K562 (cell line): Measurements from ENCODE around the gene TFAP2B. TPM values are rescaled to one million over a fixed set of nuclear protein-coding genes. Genes with fewer than 3 reads are reported as not detected.

Experiments used
- ATAC-seq: fragments of 200-7000 bp; cut with Tn5 transposase; 3 replicates; pipeline ENCODE4 v1.9.1; 2020; ENCODE audit warnings: moderate library complexity
- BruUV-seq: library from RNA; stranded (reverse); fragments of 400-500 nt; replicated peaks from 2 replicates; lab custom pipeline; 2021; lab: Mats Ljungman, UMichigan
- CTCF ChIA-PET: fragments of 300-600 bp; formaldehyde crosslinking; extraction: SDS; loops from one replicate; lab custom pipeline; 2021; ENCODE audit warnings: low intra/inter-chr PET ratio; lab: Yijun Ruan, JAX
- POLR2A ChIA-PET: fragments of 300-600, 350-650 bp; sonication (Branson Sonifier 250); formaldehyde crosslinking; extraction: SDS; loops from one replicate; lab custom pipeline; 2021; ENCODE audit warnings: antibody characterized with exemption, inconsistent platforms; lab: Yijun Ruan, JAX
- DNase-seq, 4 experiments: peaks; one replicate each; pipeline versions ENCODE4 v3.0.0 to v3.0.0-alpha.2; 2011 to 2018; ENCODE audit warnings: low spot score in 3 of 4, mixed read lengths in 3 of 4; ENCODE audit errors: extremely low read depth in 1 of 4
- FAIRE-seq: peaks from 2 replicates; lab custom pipeline; 2011; peaks lifted over from hg19 to GRCh38; lab: Jason Lieb, UNC
- H2AFZ ChIP-seq: 2 replicates; pipeline ENCODE4 v1.6.0; 2011; ENCODE audit warnings: low read depth, low read length, control low read depth, inconsistent platforms
- H3K27ac ChIP-seq: fragments of 200-600 bp; 3 replicates; pipeline ENCODE4 v1.8.0; 2011; ENCODE audit warnings: low read depth, mild to moderate bottlenecking, control low read depth, inconsistent platforms, low read length, moderate library complexity, mixed read lengths; ENCODE audit errors: extremely low read depth
- H3K27me3 ChIP-seq, 2 experiments: fragments of 300-600 bp in 1 of 2; 2 replicates in 1 of 2; 3 replicates in 1 of 2; pipeline versions ENCODE4 v1.6.0 to v1.8.0; 2011; ENCODE audit warnings: inconsistent platforms in 2 of 2, low read length in 2 of 2, mild to moderate bottlenecking in 1 of 2, mixed read lengths in 1 of 2, moderate library complexity in 1 of 2; ENCODE audit not compliant: control insufficient read depth in 2 of 2, insufficient read depth in 2 of 2
- H3K36me3 ChIP-seq: fragments of 300-600 bp; 3 replicates; pipeline ENCODE4 v1.8.0; 2011; ENCODE audit warnings: mild to moderate bottlenecking, low read length, inconsistent platforms; ENCODE audit not compliant: control insufficient read depth, insufficient read depth
- H3K4me1 ChIP-seq, 2 experiments: fragments of 200-600 bp in 1 of 2; replicated peaks in 1 of 2; 2 replicates in 1 of 2; 3 replicates in 1 of 2; pipeline versions ENCODE4 v1.5.1 to v1.8.0; 2011; ENCODE audit warnings: inconsistent platforms in 2 of 2, low read length in 2 of 2, mild to moderate bottlenecking in 1 of 2, mixed read lengths in 1 of 2, moderate library complexity in 1 of 2; ENCODE audit not compliant: control insufficient read depth in 2 of 2, insufficient read depth in 2 of 2
- H3K4me2 ChIP-seq: 2 replicates; pipeline ENCODE4 v1.6.1; 2011; ENCODE audit warnings: low read length, control low read depth, inconsistent platforms, mixed read lengths; ENCODE audit not compliant: insufficient read depth
- H3K4me3 ChIP-seq: fragments of 200-600 bp; sonication (generic), shearing (Covaris generic); 2 replicates; pipeline ENCODE4 v1.5.1; 2016; ENCODE audit warnings: control low read depth, inconsistent platforms
- H3K79me2 ChIP-seq: fragments of 200-600 bp; 3 replicates; pipeline ENCODE4 v1.8.0; 2011; ENCODE audit warnings: low read length, inconsistent platforms; ENCODE audit not compliant: control insufficient read depth, insufficient read depth
- H3K9ac ChIP-seq, 2 experiments: 2 replicates each; pipeline versions ENCODE4 v1.6.0 to v1.6.1; 2011; ENCODE audit warnings: low read depth in 2 of 2, low read length in 2 of 2, control low read depth in 1 of 2, inconsistent platforms in 1 of 2, mild to moderate bottlenecking in 1 of 2, mixed read lengths in 1 of 2; ENCODE audit not compliant: insufficient read depth in 1 of 2
- H3K9me1 ChIP-seq: one replicate; pipeline ENCODE4 v1.6.0; 2011; ENCODE audit warnings: inconsistent platforms, mild to moderate bottlenecking, low read length, moderate library complexity; ENCODE audit not compliant: control insufficient read depth, insufficient read depth
- H3K9me3 ChIP-seq: replicated peaks from 2 replicates; pipeline ENCODE4 v1.5.1; 2011; ENCODE audit warnings: low read depth, low read length, inconsistent platforms; ENCODE audit not compliant: control insufficient read depth, insufficient read depth
- H4K20me1 ChIP-seq: replicated peaks from 2 replicates; pipeline ENCODE4 v1.6.1; 2011; ENCODE audit warnings: low read length, inconsistent platforms, mixed read lengths; ENCODE audit not compliant: control insufficient read depth, insufficient read depth
- CBX5 ChIP-seq: IDR thresholded peaks from 2 replicates; pipeline ENCODE4 v1.6.1; 2014; ENCODE audit warnings: low read depth, borderline replicate concordance
- MAFF ChIP-seq: IDR thresholded peaks from 2 replicates; pipeline ENCODE4 v1.6.1; 2012; ENCODE audit warnings: low read length, improper control_type of control experiment
- MEF2D ChIP-seq: conservative IDR thresholded peaks from 2 replicates; pipeline ENCODE4 v1.6.1; 2016; ENCODE audit warnings: low read depth, missing genetic modification characterization, missing compliant biosample characterization
- NELFE ChIP-seq: IDR thresholded peaks from 2 replicates; pipeline ENCODE4 v1.6.1; 2011; ENCODE audit warnings: mild to moderate bottlenecking; ENCODE audit not compliant: insufficient read depth, insufficient read length
- NRF1 ChIP-seq, 2 experiments: fragments of 450-650 bp; IDR thresholded peaks in 1 of 2; conservative IDR thresholded peaks in 1 of 2; 2 replicates each; pipeline ENCODE4 v1.6.1; 2014; ENCODE audit warnings: mild to moderate bottlenecking in 2 of 2
- PRPF4 ChIP-seq: fragments of 200-400 bp; formaldehyde crosslinking; IDR thresholded peaks from one replicate; pipeline ENCODE4 v1.6.1; 2017; ENCODE audit warnings: low read length, low read depth, mild to moderate bottlenecking; ENCODE audit not compliant: insufficient read depth, poor library complexity, severe bottlenecking
- RBM14 ChIP-seq: fragments of 200-400 bp; formaldehyde crosslinking; IDR thresholded peaks from 2 replicates; pipeline ENCODE4 v1.6.1; 2018; ENCODE audit warnings: low read depth, mild to moderate bottlenecking, low read length, moderate library complexity, borderline replicate concordance; ENCODE audit not compliant: insufficient read depth
- SIN3B ChIP-seq: fragments of 450-650 bp; IDR thresholded peaks from 2 replicates; pipeline ENCODE4 v1.6.1; 2017; ENCODE audit warnings: low read depth, mild to moderate bottlenecking, moderate library complexity
- U2AF1 ChIP-seq: fragments of 200-400 bp; formaldehyde crosslinking; optimal IDR thresholded peaks from 2 replicates; pipeline ENCODE3; 2017; ENCODE audit warnings: mild to moderate bottlenecking, low read depth, low read length, moderate library complexity
- ZBED1 ChIP-seq: IDR thresholded peaks from 2 replicates; pipeline ENCODE4 v1.6.1; 2014
- ZNF263 ChIP-seq: sonication (generic); formaldehyde crosslinking; IDR thresholded peaks from 2 replicates; pipeline ENCODE4 v1.8.0; 2022; ENCODE audit warnings: mild to moderate bottlenecking, missing genetic modification reagents, borderline replicate concordance
- ZSCAN32 ChIP-seq: fragments of 450-650 bp; formaldehyde crosslinking; IDR thresholded peaks from 2 replicates; pipeline ENCODE4 v1.4.0; 2020; ENCODE audit warnings: mild to moderate bottlenecking, moderate library complexity
- WGBS: fragments of 100-300 bp; shearing (Covaris generic); methylation state at CpG from one replicate; pipeline ENCODE4 v1.1.6; 2016; ENCODE audit warnings: low coverage, mixed read lengths; ENCODE audit not compliant: insufficient coverage; ENCODE audit errors: missing lambda C conversion rate; 5-methylcytosine and 5-hydroxymethylcytosine counted together
- in situ Hi-C: fragments of 300-500 bp; cut with MboI; formaldehyde crosslinking; loops from 4 replicates; pipeline ENCODE4 v1.15.0; 2018; ENCODE audit warnings: inconsistent platforms, mixed read lengths
- intact Hi-C: fragments of 100-400 bp; cut with micrococcal nuclease; formaldehyde crosslinking; loops from 2 replicates; pipeline ENCODE4 v1.14.2; 2022
- polyA plus RNA-seq, 8 experiments: library from polyadenylated mRNA; depleted of rRNA in 4 of 8; stranded (reverse) in 5 of 8; unstranded in 3 of 8; fragments of >200 nt; fragmentation: Nextera tagmentation in 2 of 8; fragmentation: Illumina TruSeq in 1 of 8; extraction: Ambion mirVana in 2 of 8; extraction: Trizol in 1 of 8; gene quantifications; 2 replicates each; pipeline versions ENCODE4 v1.2.1 to v1.2.3, GENCODE V29; 2011 to 2014; ENCODE audit warnings: inconsistent platforms in 1 of 8, missing spikeins in 1 of 8
- total RNA-seq, 7 experiments: library from RNA; depleted of rRNA in 6 of 7; stranded (reverse); fragments of >200 nt in 6 of 7; fragmentation: Illumina TruSeq in 2 of 7; extraction: Trizol in 2 of 7; gene quantifications; 2 replicates each; pipeline versions ENCODE4 v1.2.1 to v1.2.3, GENCODE V29; 2011 to 2021; ENCODE audit warnings: low replicate concordance in 1 of 7
- TF ChIP-seq, protein P1 (sequence below): fragments of 450-650 bp; formaldehyde crosslinking; IDR thresholded peaks from 2 replicates; pipeline ENCODE4 v1.4.0; 2020; ENCODE audit warnings: mild to moderate bottlenecking, moderate library complexity
- TF ChIP-seq, protein P2 (sequence below), 2 experiments: fragments of 450-650 bp; IDR thresholded peaks; 2 replicates each; pipeline ENCODE4 v1.6.1; 2016; ENCODE audit warnings: mild to moderate bottlenecking in 2 of 2, borderline replicate concordance in 1 of 2, low read depth in 1 of 2, moderate library complexity in 1 of 2

Gene TFAP2B
- total and polyA plus RNA-seq, 9 of the 15 experiments (the other 6 are each of a cell fraction or from before 2014, with no cell fraction given), result not detected

- POLR2A ChIA-PET, result no interaction called here
- no peaks in the 10 kb centered on the region for H3K36me3 ChIP-seq
- no peak overlapping the region for H3K4me3 ChIP-seq
- no peak overlapping the region for H3K27ac ChIP-seq
- CTCF ChIA-PET, result no interaction called here
- BruUV-seq, result no TSS peak
- H3K27me3 ChIP-seq, result no peaks in the 10 kb centered on the region
- 0 out of 2 replicates have a peak, but pooled peaks cover 3% of the 10 kb centered on the region for H3K9me3 ChIP-seq
- ATAC-seq (no peak), DNase-seq (no peak), FAIRE-seq (no peak)
- in situ Hi-C loops, result no loop called here
- no peak overlapping the region for H3K4me2 ChIP-seq
- peaks cover 0 to 4% of the 10 kb centered on the region in 2 experiments; a peak in 1 of 5 replicates for H3K4me1 ChIP-seq
- 19% methylated on average over 6 of the region's 6 CpGs for WGBS
- H3K9me1 ChIP-seq, result no peaks in the 10 kb centered on the region
- H4K20me1 ChIP-seq, result no peaks in the 10 kb centered on the region
- H2AFZ ChIP-seq, result peak overlapping the region; percentile 74
- no peaks in the 10 kb centered on the region for H3K79me2 ChIP-seq
- H3K9ac ChIP-seq, result no peak overlapping the region
- intact Hi-C loops, result no loop called here
- TF ChIP-seq NRF1 (conservative IDR thresholded peaks at IDR 0.05 in 1 of 2, IDR thresholded peaks at IDR 0.05 in 1 of 2), result no peak
- no peak for TF ChIP-seq CBX5
- no peak for TF ChIP-seq SIN3B
- no peak for TF ChIP-seq MEF2D (tag)
- no peak for TF ChIP-seq RBM14
- no peak for TF ChIP-seq NELFE
- TF ChIP-seq U2AF1, result no peak
- no peak for TF ChIP-seq ZSCAN32 (CRISPR knock-in tag)
- TF ChIP-seq ZBED1, result no peak
- TF ChIP-seq, protein P1, sequence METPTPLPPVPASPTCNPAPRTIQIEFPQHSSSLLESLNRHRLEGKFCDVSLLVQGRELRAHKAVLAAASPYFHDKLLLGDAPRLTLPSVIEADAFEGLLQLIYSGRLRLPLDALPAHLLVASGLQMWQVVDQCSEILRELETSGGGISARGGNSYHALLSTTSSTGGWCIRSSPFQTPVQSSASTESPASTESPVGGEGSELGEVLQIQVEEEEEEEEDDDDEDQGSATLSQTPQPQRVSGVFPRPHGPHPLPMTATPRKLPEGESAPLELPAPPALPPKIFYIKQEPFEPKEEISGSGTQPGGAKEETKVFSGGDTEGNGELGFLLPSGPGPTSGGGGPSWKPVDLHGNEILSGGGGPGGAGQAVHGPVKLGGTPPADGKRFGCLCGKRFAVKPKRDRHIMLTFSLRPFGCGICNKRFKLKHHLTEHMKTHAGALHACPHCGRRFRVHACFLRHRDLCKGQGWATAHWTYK (CRISPR knock-in tag), result no peak
- TF ChIP-seq PRPF4, result no peak
- TF ChIP-seq, protein P2, sequence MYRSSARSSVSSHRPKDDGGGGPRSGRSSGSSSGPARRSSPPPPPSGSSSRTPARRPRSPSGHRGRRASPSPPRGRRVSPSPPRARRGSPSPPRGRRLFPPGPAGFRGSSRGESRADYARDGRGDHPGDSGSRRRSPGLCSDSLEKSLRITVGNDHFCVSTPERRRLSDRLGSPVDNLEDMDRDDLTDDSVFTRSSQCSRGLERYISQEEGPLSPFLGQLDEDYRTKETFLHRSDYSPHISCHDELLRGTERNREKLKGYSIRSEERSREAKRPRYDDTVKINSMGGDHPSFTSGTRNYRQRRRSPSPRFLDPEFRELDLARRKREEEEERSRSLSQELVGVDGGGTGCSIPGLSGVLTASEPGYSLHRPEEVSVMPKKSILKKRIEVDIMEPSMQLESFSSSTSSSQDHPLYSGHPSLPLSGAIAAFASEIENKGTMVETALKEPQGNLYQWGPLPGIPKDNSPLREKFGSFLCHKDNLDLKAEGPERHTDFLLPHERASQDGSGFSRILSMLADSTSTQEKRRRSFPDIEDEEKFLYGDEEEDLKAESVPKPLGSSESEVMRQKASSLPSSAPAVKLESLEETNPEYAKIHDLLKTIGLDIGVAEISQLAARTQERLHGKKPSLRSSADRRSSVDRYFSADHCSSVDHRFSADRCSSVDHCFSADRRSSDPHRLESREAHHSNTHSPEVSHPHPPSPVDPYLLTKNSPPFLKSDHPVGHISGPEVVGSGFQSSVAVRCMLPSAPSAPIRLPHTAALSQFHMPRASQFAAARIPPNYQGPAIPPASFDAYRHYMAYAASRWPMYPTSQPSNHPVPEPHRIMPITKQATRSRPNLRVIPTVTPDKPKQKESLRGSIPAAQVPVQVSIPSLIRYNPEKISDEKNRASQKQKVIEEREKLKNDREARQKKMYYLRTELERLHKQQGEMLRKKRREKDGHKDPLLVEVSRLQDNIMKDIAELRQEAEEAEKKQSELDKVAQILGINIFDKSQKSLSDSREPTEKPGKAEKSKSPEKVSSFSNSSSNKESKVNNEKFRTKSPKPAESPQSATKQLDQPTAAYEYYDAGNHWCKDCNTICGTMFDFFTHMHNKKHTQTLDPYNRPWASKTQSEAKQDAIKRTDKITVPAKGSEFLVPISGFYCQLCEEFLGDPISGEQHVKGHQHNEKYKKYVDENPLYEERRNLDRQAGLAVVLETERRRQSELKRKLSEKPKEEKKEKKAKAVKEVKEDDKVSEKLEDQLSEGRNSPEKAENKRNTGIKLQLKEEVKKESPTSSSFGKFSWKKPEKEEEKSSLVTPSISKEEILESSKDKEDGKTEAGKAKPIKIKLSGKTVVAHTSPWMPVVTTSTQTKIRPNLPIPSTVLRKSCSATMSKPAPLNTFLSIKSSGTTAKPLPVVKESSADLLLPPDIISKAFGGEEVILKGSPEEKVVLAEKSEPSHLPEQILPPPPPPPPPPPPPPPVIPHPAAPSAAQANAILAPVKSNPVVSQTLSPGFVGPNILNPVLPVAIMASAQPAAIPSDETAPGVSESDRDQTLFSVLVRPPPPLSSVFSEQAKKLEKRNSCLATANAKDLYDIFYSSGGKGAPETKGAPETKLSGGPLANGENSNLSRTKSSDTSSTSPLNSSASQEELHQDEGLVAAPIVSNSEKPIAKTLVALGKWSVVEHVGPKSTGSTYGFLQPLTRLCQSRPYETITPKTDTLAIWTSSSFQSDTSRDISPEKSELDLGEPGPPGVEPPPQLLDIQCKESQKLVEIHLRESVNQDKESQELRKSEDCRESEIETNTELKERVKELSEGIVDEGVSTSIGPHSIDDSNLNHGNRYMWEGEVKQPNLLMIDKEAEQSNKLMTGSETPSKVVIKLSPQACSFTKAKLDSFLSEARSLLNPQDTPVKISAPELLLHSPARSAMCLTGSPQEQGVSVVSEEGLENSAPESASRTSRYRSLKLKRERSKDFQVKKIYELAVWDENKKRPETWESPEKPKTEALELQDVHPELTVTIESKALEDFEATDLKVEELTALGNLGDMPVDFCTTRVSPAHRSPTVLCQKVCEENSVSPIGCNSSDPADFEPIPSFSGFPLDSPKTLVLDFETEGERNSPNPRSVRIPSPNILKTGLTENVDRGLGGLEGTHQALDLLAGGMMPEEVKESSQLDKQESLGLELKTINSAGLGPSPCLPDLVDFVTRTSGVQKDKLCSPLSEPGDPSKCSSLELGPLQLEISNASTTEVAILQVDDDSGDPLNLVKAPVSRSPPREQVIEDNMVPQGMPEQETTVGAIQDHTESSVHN (IDR thresholded peaks at IDR 0.05; ENCODE audit: borderline replicate concordance in 1 of 2, low read depth in 1 of 2), result no peak
- TF ChIP-seq MAFF, result no peak
- TF ChIP-seq ZNF263 (CRISPR knock-in tag), result no peak
Observed at GRCh38 chr6:50853939-50854338, 35.3 kb downstream of the TFAP2B start.
